Breast epithelium (tissue), 3 donors: ENCODE results near the gene RTP2.

ENCODE experiments used
- POLR2A ChIP-seq: fragments of 450-650 bp; IDR thresholded peaks from one replicate; pipeline ENCODE4 v1.6.1; 2016; ENCODE audit warnings: antibody characterized with exemption, mild to moderate bottlenecking, moderate library complexity
- POLR2AphosphoS5 ChIP-seq, 3 donors: sonication (generic); formaldehyde crosslinking; IDR thresholded peaks; one replicate each; pipeline ENCODE4 v1.6.1; 2017; ENCODE audit warnings: antibody characterized with exemption in 3 of 3
- TF ChIP-seq, protein P1 (sequence below), 3 donors: fragments of 450-650 bp; IDR thresholded peaks; one replicate each; pipeline ENCODE4 v1.5.1; 2016 to 2017; ENCODE audit warnings: antibody characterized with exemption in 3 of 3, mild to moderate bottlenecking in 3 of 3, moderate library complexity in 3 of 3

DNA sequence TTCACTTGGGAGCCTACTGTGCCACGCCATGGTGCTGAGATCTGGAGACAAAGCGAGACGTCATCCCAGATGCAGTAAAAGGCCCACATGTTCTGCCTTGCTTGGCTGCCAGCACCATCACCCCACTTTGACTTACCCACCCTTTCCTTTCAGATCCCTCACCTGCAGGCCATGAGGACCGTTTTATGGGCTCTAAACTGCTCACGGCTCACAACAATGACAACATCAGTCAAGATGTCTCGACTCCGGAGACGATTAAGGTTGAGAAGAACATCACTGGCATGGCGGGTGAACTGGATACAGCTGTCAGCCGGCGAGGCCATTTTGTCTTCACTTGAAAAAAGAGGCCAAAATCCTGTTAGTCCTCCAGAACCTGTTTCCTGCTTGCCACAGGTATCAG, 31.0 kb upstream of the RTP2 start:
- TF ChIP-seq POLR2A (no peak), POLR2AphosphoS5 (IDR thresholded peaks at IDR 0.05) (peak in 2 of 3 donors; percentile 43 to 56)
- TF ChIP-seq, protein P1, sequence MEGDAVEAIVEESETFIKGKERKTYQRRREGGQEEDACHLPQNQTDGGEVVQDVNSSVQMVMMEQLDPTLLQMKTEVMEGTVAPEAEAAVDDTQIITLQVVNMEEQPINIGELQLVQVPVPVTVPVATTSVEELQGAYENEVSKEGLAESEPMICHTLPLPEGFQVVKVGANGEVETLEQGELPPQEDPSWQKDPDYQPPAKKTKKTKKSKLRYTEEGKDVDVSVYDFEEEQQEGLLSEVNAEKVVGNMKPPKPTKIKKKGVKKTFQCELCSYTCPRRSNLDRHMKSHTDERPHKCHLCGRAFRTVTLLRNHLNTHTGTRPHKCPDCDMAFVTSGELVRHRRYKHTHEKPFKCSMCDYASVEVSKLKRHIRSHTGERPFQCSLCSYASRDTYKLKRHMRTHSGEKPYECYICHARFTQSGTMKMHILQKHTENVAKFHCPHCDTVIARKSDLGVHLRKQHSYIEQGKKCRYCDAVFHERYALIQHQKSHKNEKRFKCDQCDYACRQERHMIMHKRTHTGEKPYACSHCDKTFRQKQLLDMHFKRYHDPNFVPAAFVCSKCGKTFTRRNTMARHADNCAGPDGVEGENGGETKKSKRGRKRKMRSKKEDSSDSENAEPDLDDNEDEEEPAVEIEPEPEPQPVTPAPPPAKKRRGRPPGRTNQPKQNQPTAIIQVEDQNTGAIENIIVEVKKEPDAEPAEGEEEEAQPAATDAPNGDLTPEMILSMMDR (IDR thresholded peaks at IDR 0.05): no peak
